H1 (cell line): ENCODE data around the gene NIM1K. TPM values are rescaled to one million over a fixed set of nuclear protein-coding genes. Genes with fewer than 3 reads are reported as not detected.

Source experiments
- CTCF ChIA-PET: fragments of 300-600 bp; sonication (Branson Sonifier 250); formaldehyde crosslinking; loops from one replicate; lab custom pipeline; 2021; ENCODE audit not compliant: partially characterized antibody; lab: Charles Lee
- POLR2A ChIA-PET: fragments of 300-600 bp; sonication (Branson Sonifier 250); formaldehyde crosslinking; loops from one replicate; lab custom pipeline; 2021; ENCODE audit warnings: inconsistent platforms; ENCODE audit not compliant: partially characterized antibody; lab: Charles Lee
- DNase-seq, 2 experiments: peaks; one replicate each; pipeline versions ENCODE4 v3.0.0 to v3.0.0-alpha.2; 2010 to 2022; ENCODE audit warnings: low spot score in 2 of 2, low read depth in 1 of 2, mixed read lengths in 1 of 2
- FAIRE-seq: peaks from 2 replicates; lab custom pipeline; 2011; peaks lifted over from hg19 to GRCh38; lab: Jason Lieb, UNC
- H2AFZ ChIP-seq: 2 replicates; pipeline ENCODE4 v1.8.1; 2012; ENCODE audit warnings: low read length, inconsistent platforms
- H2AK5ac ChIP-seq: 2 replicates; pipeline ENCODE4 v1.6.1; 2013; ENCODE audit warnings: low read depth, low read length
- H2BK120ac ChIP-seq: replicated peaks from 2 replicates; pipeline ENCODE3; 2013; ENCODE audit warnings: low read depth, low read length, inconsistent platforms
- H2BK12ac ChIP-seq: 2 replicates; pipeline ENCODE4 v1.6.1; 2013; ENCODE audit warnings: low read depth, low read length
- H2BK15ac ChIP-seq: 2 replicates; pipeline ENCODE4 v1.6.1; 2013; ENCODE audit warnings: low read length
- H2BK20ac ChIP-seq: 2 replicates; pipeline ENCODE4 v1.6.1; 2013; ENCODE audit warnings: low read length
- H2BK5ac ChIP-seq: 2 replicates; pipeline ENCODE4 v1.6.1; 2013; ENCODE audit warnings: low read depth, low read length
- H3K14ac ChIP-seq: 2 replicates; pipeline ENCODE4 v1.6.1; 2013; ENCODE audit warnings: inconsistent platforms; ENCODE audit not compliant: insufficient read length
- H3K18ac ChIP-seq: 2 replicates; pipeline ENCODE4 v1.6.1; 2013; ENCODE audit warnings: low read length; ENCODE audit errors: extremely low read depth
- H3K23ac ChIP-seq: 2 replicates; pipeline ENCODE4 v1.6.1; 2013; ENCODE audit warnings: inconsistent platforms; ENCODE audit not compliant: insufficient read length
- H3K23me2 ChIP-seq: 2 replicates; pipeline ENCODE4 v1.6.1; 2013; ENCODE audit warnings: low read depth, low read length
- H3K27ac ChIP-seq: 2 replicates; pipeline ENCODE4 v1.6.1; 2011; ENCODE audit warnings: low read depth, low read length, inconsistent platforms
- H3K27me3 ChIP-seq, 4 experiments: replicated peaks in 1 of 4; 1 replicate in 1 of 4; 2 replicates in 3 of 4; pipeline versions ENCODE4 v1.6.1 to v1.8.1; 2011 to 2013; ENCODE audit warnings: low read length in 3 of 4, mild to moderate bottlenecking in 3 of 4, inconsistent platforms in 2 of 4, mixed read lengths in 2 of 4, moderate library complexity in 1 of 4; ENCODE audit not compliant: control insufficient read depth in 3 of 4, insufficient read depth in 3 of 4; ENCODE audit errors: extremely low read depth in 1 of 4
- H3K36me3 ChIP-seq, 4 experiments: 2 replicates each; pipeline versions ENCODE4 v1.6.1 to v1.8.1; 2011 to 2013; ENCODE audit warnings: mild to moderate bottlenecking in 4 of 4, low read length in 3 of 4, moderate library complexity in 2 of 4, control low read depth in 1 of 4, inconsistent platforms in 1 of 4; ENCODE audit not compliant: insufficient read depth in 4 of 4, control insufficient read depth in 2 of 4
- H3K4ac ChIP-seq: replicated peaks from 2 replicates; pipeline ENCODE3; 2013; ENCODE audit warnings: low read length, low read depth, mixed read lengths, inconsistent platforms; ENCODE audit not compliant: insufficient read length
- H3K4me1 ChIP-seq, 4 experiments: replicated peaks in 1 of 4; 1 replicate in 1 of 4; 2 replicates in 3 of 4; pipeline versions ENCODE4 v1.6.1 to v1.8.1; 2011 to 2013; ENCODE audit warnings: low read length in 3 of 4, inconsistent platforms in 2 of 4, mixed read lengths in 1 of 4; ENCODE audit not compliant: insufficient read depth in 4 of 4, control insufficient read depth in 3 of 4
- H3K4me2 ChIP-seq, 2 experiments: 2 replicates each; pipeline versions ENCODE4 v1.6.1 to v1.8.1; 2011 to 2013; ENCODE audit warnings: low read depth in 2 of 2, low read length in 2 of 2, control low read depth in 1 of 2, inconsistent platforms in 1 of 2, mild to moderate bottlenecking in 1 of 2; ENCODE audit not compliant: insufficient read depth in 1 of 2
- H3K4me3 ChIP-seq, 4 experiments: fragments of 200-600, 300-600 bp in 1 of 4; sonication (generic), shearing (Covaris generic), sonication (Bioruptor Twin) in 1 of 4; 2 replicates each; pipeline versions ENCODE4 v1.5.1 to v1.8.1; 2011 to 2016; ENCODE audit warnings: low read length in 4 of 4, low read depth in 3 of 4, control low read depth in 2 of 4, inconsistent platforms in 2 of 4, mild to moderate bottlenecking in 2 of 4, mixed read lengths in 1 of 4, moderate library complexity in 1 of 4; ENCODE audit not compliant: insufficient read depth in 2 of 4; ENCODE audit errors: extremely low read depth in 1 of 4
- H3K56ac ChIP-seq: replicated peaks from 2 replicates; pipeline ENCODE3; 2013; ENCODE audit warnings: low read depth, mild to moderate bottlenecking, mixed read lengths, low read length, inconsistent platforms; ENCODE audit not compliant: insufficient read length
- H3K79me1 ChIP-seq: 2 replicates; pipeline ENCODE4 v1.6.1; 2013; ENCODE audit warnings: low read depth, low read length, control low read depth
- H3K79me2 ChIP-seq, 2 experiments: 2 replicates each; pipeline versions ENCODE4 v1.6.1 to v1.8.1; 2012 to 2013; ENCODE audit warnings: low read length in 2 of 2, mild to moderate bottlenecking in 2 of 2, inconsistent platforms in 1 of 2; ENCODE audit not compliant: insufficient read depth in 2 of 2, control insufficient read depth in 1 of 2
- H3K9ac ChIP-seq, 4 experiments: replicated peaks in 1 of 4; 1 replicate in 1 of 4; 2 replicates in 3 of 4; pipeline versions ENCODE4 v1.6.1 to v1.8.1; 2011 to 2013; ENCODE audit warnings: low read depth in 3 of 4, low read length in 3 of 4, control low read depth in 2 of 4, mild to moderate bottlenecking in 2 of 4, moderate library complexity in 2 of 4, inconsistent platforms in 1 of 4; ENCODE audit errors: extremely low read depth in 1 of 4
- H3K9me3 ChIP-seq, 2 experiments: 2 replicates each; pipeline versions ENCODE4 v1.6.1 to v1.8.1; 2012 to 2013; ENCODE audit warnings: mild to moderate bottlenecking in 2 of 2, moderate library complexity in 2 of 2, control low read depth in 1 of 2, inconsistent platforms in 1 of 2, low read depth in 1 of 2, low read length in 1 of 2, mixed read lengths in 1 of 2; ENCODE audit not compliant: insufficient read depth in 2 of 2
- H4K20me1 ChIP-seq, 2 experiments: replicated peaks in 1 of 2; 2 replicates each; pipeline versions ENCODE3 to v1.8.1; 2011 to 2013; ENCODE audit warnings: inconsistent platforms in 2 of 2, low read length in 2 of 2, mild to moderate bottlenecking in 1 of 2; ENCODE audit not compliant: insufficient read depth in 2 of 2, control insufficient read depth in 1 of 2
- H4K5ac ChIP-seq: 2 replicates; pipeline ENCODE4 v1.6.1; 2013; ENCODE audit warnings: low read length, low read depth, mixed read lengths, inconsistent platforms; ENCODE audit not compliant: insufficient read length
- H4K8ac ChIP-seq: 2 replicates; pipeline ENCODE4 v1.8.0; 2013; ENCODE audit warnings: mild to moderate bottlenecking, moderate library complexity, low read length, inconsistent platforms; ENCODE audit not compliant: insufficient read depth; ENCODE audit errors: extremely low read depth
- H4K91ac ChIP-seq: replicated peaks from 2 replicates; pipeline ENCODE3; 2013; ENCODE audit warnings: low read length, mixed read lengths, inconsistent platforms; ENCODE audit not compliant: insufficient read length
- ATF2 ChIP-seq: IDR thresholded peaks from 2 replicates; pipeline ENCODE4 v1.6.1; 2012; ENCODE audit warnings: low read length, inconsistent platforms
- BCL11A ChIP-seq, 2 experiments: IDR thresholded peaks; one replicate each; pipeline ENCODE4 v1.6.1; 2011; ENCODE audit warnings: low read depth in 2 of 2, low read length in 2 of 2, mild to moderate bottlenecking in 2 of 2
- EGR1 ChIP-seq: IDR thresholded peaks from 2 replicates; pipeline ENCODE4 v1.6.1; 2011; ENCODE audit warnings: low read depth, low read length, borderline replicate concordance
- SP1 ChIP-seq: IDR thresholded peaks from 2 replicates; pipeline ENCODE4 v1.6.1; 2011; ENCODE audit warnings: low read depth, low read length
- WGBS, 2 experiments: shearing (Covaris generic) in 1 of 2; methylation state at CpG; one replicate each; pipeline versions ENCODE4 v1.1.6 to v1.1.7; 2013 to 2015; ENCODE audit warnings: low lambda C conversion rate in 2 of 2, mixed read lengths in 2 of 2, inconsistent platforms in 1 of 2, low coverage in 1 of 2, missing lambda C conversion rate in 1 of 2; ENCODE audit not compliant: insufficient replicate concordance in 2 of 2, insufficient coverage in 1 of 2, insufficient read length in 1 of 2; ENCODE audit errors: extremely low coverage in 1 of 2, missing lambda C conversion rate in 1 of 2; 5-methylcytosine and 5-hydroxymethylcytosine counted together
- polyA plus RNA-seq, 7 experiments: library from polyadenylated mRNA; depleted of rRNA in 3 of 7; stranded (reverse) in 5 of 7; unstranded in 2 of 7; fragments of >200 nt in 5 of 7; fragments of 200-250 nt in 2 of 7; gene quantifications; 1 replicate in 5 of 7; 2 replicates in 1 of 7; 4 replicates in 1 of 7; pipeline versions ENCODE4 v1.2.1 to v1.2.3, GENCODE V29; 2011 to 2013; ENCODE audit warnings: missing spikeins in 2 of 7, mixed read lengths in 2 of 7
- total RNA-seq: library from RNA; stranded (reverse); fragmentation: NEBNext Ultra II Directional; extraction: Animal tissue kit (Norgen Biotek cat#: 25700); gene quantifications from 2 replicates; pipeline ENCODE4 v1.2.1, GENCODE V29; 2021

Gene NIM1K
- total and polyA plus RNA-seq, 2 of the 8 experiments (the other 6 are each of a cell fraction or from before 2014, with no cell fraction given) = not detected

DNA sequence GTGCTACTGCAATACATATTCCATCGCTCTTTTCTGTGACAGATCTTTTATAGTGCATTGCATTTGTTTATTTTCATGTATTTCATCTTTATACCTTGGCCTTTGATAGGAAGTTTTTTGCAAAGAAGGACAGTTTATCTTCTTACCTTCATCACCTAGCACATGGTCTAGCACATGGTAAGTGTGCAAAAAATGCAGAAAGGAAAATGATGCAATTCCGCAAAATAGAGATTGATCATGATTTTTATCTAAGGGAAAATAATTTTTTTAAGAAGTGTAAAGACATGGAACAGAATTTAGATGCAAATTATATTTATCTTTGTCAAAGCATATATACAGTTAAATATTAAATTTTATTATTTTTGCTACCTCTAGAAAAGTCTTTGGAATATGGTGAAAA, 19.2 kb upstream of the NIM1K start:
- Histone ChIP-seq H3K9me3 (no peaks in the 10 kb centered on the region), H3K4me1 (no peaks in the 10 kb centered on the region; a peak in 1 of 7 replicates), H2AK5ac (no peak overlapping the region), H2BK120ac (no peak overlapping the region), H3K14ac (no peak overlapping the region), H3K79me2 (no peaks in the 10 kb centered on the region), H3K36me3 (peaks cover 0 to 32% (median 12%) of the 10 kb centered on the region in 4 experiments; a peak in 7 of 8 replicates), H3K27me3 (no peaks in the 10 kb centered on the region), H2BK20ac (no peak overlapping the region), H4K20me1 (peaks cover 0 to 4% of the 10 kb centered on the region in 2 experiments), H4K91ac (no peak overlapping the region), H2AFZ (no peak overlapping the region), H2BK5ac (no peak overlapping the region), H2BK12ac (no peak overlapping the region), H2BK15ac (no peak overlapping the region), H4K5ac (no peak overlapping the region), H3K4ac (no peak overlapping the region), H3K23ac (no peak overlapping the region), H3K23me2 (no peaks in the 10 kb centered on the region), H3K79me1 (peaks cover 3% of the 10 kb centered on the region; the same call in 1 of the 2 replicates), H3K4me3 (no peak overlapping the region), H3K27ac (no peak overlapping the region), H3K4me2 (no peak overlapping the region), H3K56ac (no peak overlapping the region), H3K18ac (no peak overlapping the region), H3K9ac (no peak overlapping the region), H4K8ac (no peak overlapping the region)
- no peak for FAIRE-seq
- no peak for TF ChIP-seq ATF2
- TF ChIP-seq EGR1 = no peak
- TF ChIP-seq BCL11A (IDR thresholded peaks at IDR 0.05; ENCODE audit: low read depth in 2 of 2, low read length in 2 of 2) = no peak
- TF ChIP-seq SP1 = no peak
- no peak for DNase-seq
- ChIA-PET CTCF (interaction anchor here (0.6 to 1.2 kb wide), 2 partner anchors 17 to 44 kb away, joined by 3 read pairs; no protein-coding TSS in a partner anchor), POLR2A (no interaction called here)
- WGBS, 2 experiments = 92% methylated on average over 2 of the region's 2 CpGs; no CpG with 5 or more reads in 1 of the 2 experiments
